HG03045 (cell line): ENCODE data around the gene MAP3K5.
A peak's percentile ranks its signal among the peaks of the same experiment; 100 is the strongest.

Source experiments
- ATAC-seq: cut with Tn5 transposase; IDR thresholded peaks from one replicate; pipeline ENCODE4 v1.9.1; 2021; ENCODE audit warnings: mild to moderate bottlenecking, moderate library complexity; ENCODE audit not compliant: unreplicated experiment

The MAP3K5 gene

GRCh38 chr6:136550330-136551071, 241.8 kb downstream of the MAP3K5 start, which contains the start of gene MAP7:
Gene MAP7, minus strand, starts transcription at chr6:136550422. Its CDS starts 14 bp downstream, at chr6:136550408.
- ATAC-seq, result peak; percentile 80

- peak; percentile 71 for ATAC-seq
These were observed 242.3 kb downstream of the MAP3K5 start for GRCh38 chr6:136550045-136550329.

- ATAC-seq, result peak; percentile 20
These were observed 242.8 kb downstream of the MAP3K5 start for GRCh38 chr6:136549300-136550044.

GRCh38 chr6:136548582-136549299, 243.5 kb downstream of the MAP3K5 start:
- ATAC-seq, result no peak

GRCh38 chr6:136547871-136548270, 244.4 kb downstream of the MAP3K5 start:
- no peak for ATAC-seq

- no peak for ATAC-seq
These were observed 244.9 kb downstream of the MAP3K5 start for GRCh38 chr6:136547336-136547735.

GRCh38 chr6:136546331-136546730, 245.9 kb downstream of the MAP3K5 start:
- ATAC-seq, result no peak

- no peak for ATAC-seq
These were observed 248.0 kb downstream of the MAP3K5 start for GRCh38 chr6:136544326-136544725.

- ATAC-seq, result no peak
These were observed 250.9 kb downstream of the MAP3K5 start for GRCh38 chr6:136541395-136541794.

- ATAC-seq, result no peak
These were observed 252.2 kb downstream of the MAP3K5 start for GRCh38 chr6:136539967-136540652.

- ATAC-seq, result no peak
These were observed 253.4 kb downstream of the MAP3K5 start for GRCh38 chr6:136538836-136539235.

GRCh38 chr6:136535880-136536650, 256.2 kb downstream of the MAP3K5 start:
- no peak for ATAC-seq

- no peak for ATAC-seq
These were observed 257.1 kb downstream of the MAP3K5 start for GRCh38 chr6:136535017-136535765.

- no peak for ATAC-seq
These were observed 258.0 kb downstream of the MAP3K5 start for GRCh38 chr6:136534268-136534667.

- no peak for ATAC-seq
These were observed 258.8 kb downstream of the MAP3K5 start for GRCh38 chr6:136533487-136533886.

- no peak for ATAC-seq
These were observed 260.2 kb downstream of the MAP3K5 start for GRCh38 chr6:136532030-136532429.

GRCh38 chr6:136529710-136530109, 262.6 kb downstream of the MAP3K5 start:
- ATAC-seq, result no peak

- no peak for ATAC-seq
These were observed 263.8 kb downstream of the MAP3K5 start for GRCh38 chr6:136528477-136528876.

GRCh38 chr6:136527831-136528230, 264.4 kb downstream of the MAP3K5 start:
- ATAC-seq, result no peak

GRCh38 chr6:136526937-136527336, 265.3 kb downstream of the MAP3K5 start:
- ATAC-seq, result no peak
